Common myeloid progenitor, CD34-positive (primary cell): ENCODE data around the gene HOXC11.

Experiments
- CTCF ChIA-PET: fragments of 350-600 bp; sonication (Branson Sonifier 250); formaldehyde crosslinking; loops from one replicate; lab custom pipeline; 2021; ENCODE audit warnings: antibody characterized with exemption; lab: Charles Lee
- POLR2A ChIA-PET: fragments of 350-600 bp; sonication (Branson Sonifier 250); formaldehyde crosslinking; loops from one replicate; lab custom pipeline; 2021; ENCODE audit warnings: antibody characterized with exemption; lab: Charles Lee
- DNase-seq, 3 donors: peaks; one replicate each; pipeline versions ENCODE4 v3.0.0 to v3.0.0-alpha.2; 2013
- H3K27ac ChIP-seq, 2 experiments: 1 replicate in 1 of 2; 2 replicates in 1 of 2; pipeline ENCODE4 v1.7.0; 2013; ENCODE audit warnings: inconsistent platforms in 2 of 2, low read length in 2 of 2, mild to moderate bottlenecking in 2 of 2, low read depth in 1 of 2, moderate library complexity in 1 of 2; ENCODE audit not compliant: severe bottlenecking in 2 of 2, insufficient read depth in 1 of 2, poor library complexity in 1 of 2
- H3K27me3 ChIP-seq, 5 experiments: replicated peaks in 2 of 5; 1 replicate in 3 of 5; 2 replicates in 2 of 5; pipeline versions ENCODE4 v1.6.1 to v1.7.0; 2013; ENCODE audit warnings: low read length in 4 of 5, mild to moderate bottlenecking in 2 of 5, moderate library complexity in 2 of 5, inconsistent platforms in 1 of 5; ENCODE audit not compliant: insufficient read depth in 5 of 5, control insufficient read depth in 4 of 5
- H3K36me3 ChIP-seq, 4 experiments: 1 replicate in 2 of 4; 2 replicates in 2 of 4; pipeline versions ENCODE4 v1.6.1 to v1.7.0; 2013; ENCODE audit warnings: low read length in 3 of 4, control low read depth in 1 of 4, mild to moderate bottlenecking in 1 of 4; ENCODE audit not compliant: control insufficient read depth in 4 of 4, insufficient read depth in 4 of 4
- H3K4me1 ChIP-seq, 4 experiments: 1 replicate in 3 of 4; 2 replicates in 1 of 4; pipeline versions ENCODE4 v1.6.1 to v1.7.1; 2013; ENCODE audit warnings: low read length in 3 of 4, mild to moderate bottlenecking in 3 of 4, control low read depth in 1 of 4, inconsistent platforms in 1 of 4, moderate library complexity in 1 of 4; ENCODE audit not compliant: control insufficient read depth in 4 of 4, insufficient read depth in 4 of 4; ENCODE audit errors: control extremely low read depth in 1 of 4
- H3K4me3 ChIP-seq, 7 experiments: 1 replicate in 4 of 7; 2 replicates in 3 of 7; pipeline versions ENCODE4 v1.5.1 to v1.7.0; 2013; ENCODE audit warnings: mild to moderate bottlenecking in 7 of 7, low read length in 6 of 7, moderate library complexity in 6 of 7, inconsistent platforms in 2 of 7, low read depth in 2 of 7, control low read depth in 1 of 7; ENCODE audit not compliant: insufficient read depth in 4 of 7, control insufficient read depth in 1 of 7; ENCODE audit errors: extremely low read depth in 1 of 7
- H3K9me3 ChIP-seq, 5 experiments: 1 replicate in 4 of 5; 2 replicates in 1 of 5; pipeline versions ENCODE4 v1.6.1 to v1.7.1; 2013; ENCODE audit warnings: low read length in 4 of 5, mild to moderate bottlenecking in 2 of 5, inconsistent platforms in 1 of 5, low read depth in 1 of 5, moderate library complexity in 1 of 5; ENCODE audit not compliant: control insufficient read depth in 4 of 5, insufficient read depth in 2 of 5; ENCODE audit errors: control extremely low read depth in 1 of 5
- WGBS: methylation state at CpG from one replicate; pipeline ENCODE4 v1.1.5; 2013; ENCODE audit not compliant: insufficient coverage; 5-methylcytosine and 5-hydroxymethylcytosine counted together

HOXC11 gene

DNA sequence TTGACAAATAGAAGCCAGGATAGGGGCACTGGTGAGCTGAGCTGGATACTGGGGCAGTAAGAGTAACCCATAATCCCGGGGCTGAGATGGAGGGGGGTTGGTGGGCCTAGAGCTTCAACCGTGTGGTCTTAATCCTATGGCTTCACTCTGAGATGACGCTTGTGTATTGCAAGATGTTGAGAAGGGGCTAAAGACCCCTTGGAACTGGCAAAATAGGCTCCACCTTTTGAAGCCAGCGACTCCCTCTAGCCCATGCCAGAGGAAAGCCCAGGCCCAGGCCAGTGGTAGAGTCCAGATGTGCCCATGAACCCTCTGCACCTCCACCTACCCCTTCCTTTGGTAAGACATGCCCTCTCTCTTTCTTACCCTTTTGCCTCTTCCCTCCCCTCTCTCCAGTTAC is 13.6 kb upstream of the HOXC11 start:
- Histone ChIP-seq H3K36me3 (no peaks in the 10 kb centered on the region), H3K27me3 (peaks cover 23 to 100% (median 78%) of the 10 kb centered on the region in 5 experiments), H3K4me1 (peaks cover 0 to 28% (median 19%) of the 10 kb centered on the region in 4 experiments), H3K4me3 (no peak overlapping the region), H3K27ac (no peak overlapping the region), H3K9me3 (peaks cover 0 to 7% (median 0%) of the 10 kb centered on the region in 5 experiments)
- ChIA-PET POLR2A (interaction anchor here (0.6 kb wide), 1 partner anchor 65 kb away, joined by 5 read pairs; no protein-coding TSS in a partner anchor), CTCF (interaction anchor here (0.6 to 1.5 kb wide), 6 partner anchors 12 to 249 kb away, joined by 3 to 4 read pairs (median 3); no protein-coding TSS in a partner anchor)
- no peak for DNase-seq
- WGBS: 11% methylated on average over 4 of the region's 4 CpGs

DNA sequence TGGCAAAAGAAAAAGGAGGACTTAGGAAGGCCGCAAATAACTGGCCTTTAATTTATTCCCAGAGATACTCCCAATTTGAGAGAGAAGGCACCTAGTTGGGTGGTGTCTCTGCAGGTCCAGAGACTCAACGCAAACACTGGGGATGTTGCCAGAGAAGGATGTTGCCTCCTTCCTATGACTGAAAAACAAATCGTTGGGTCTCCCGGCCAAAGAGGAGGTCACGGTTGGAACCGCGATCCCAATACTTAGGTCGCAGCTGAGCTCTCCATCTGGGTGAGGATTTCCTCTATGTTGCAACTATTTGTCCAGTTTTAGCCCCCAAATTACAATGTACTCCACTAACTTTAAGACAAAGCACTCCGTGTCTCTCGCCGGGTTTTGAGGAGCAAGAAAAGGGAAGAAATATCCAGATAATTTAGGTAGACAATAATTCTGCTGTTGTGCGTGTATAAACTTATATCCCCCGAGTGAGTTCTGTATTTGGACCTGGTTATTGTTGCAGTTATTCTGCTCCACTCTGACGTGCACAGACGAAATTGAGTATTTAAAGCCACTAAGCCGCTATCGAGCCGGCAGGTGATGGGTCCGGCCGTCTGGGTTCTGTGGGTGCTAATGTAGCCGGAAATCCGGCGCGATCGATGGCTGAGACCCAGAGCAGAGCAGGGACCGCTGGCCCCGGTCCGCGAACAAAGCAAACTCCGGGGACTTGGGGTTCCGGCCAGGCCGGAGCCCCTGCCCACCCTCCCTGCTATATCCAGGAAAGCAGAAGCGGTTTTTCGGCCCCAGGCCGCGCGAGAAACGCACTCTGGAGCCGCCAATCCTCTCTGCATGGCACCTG is 12.5 kb upstream of the HOXC11 start:
- Histone ChIP-seq H3K27ac (no peak overlapping the region), H3K4me3 (no peak overlapping the region), H3K4me1 (peaks cover 0 to 24% (median 19%) of the 10 kb centered on the region in 4 experiments), H3K36me3 (no peaks in the 10 kb centered on the region), H3K9me3 (peaks cover 0 to 11% (median 0%) of the 10 kb centered on the region in 5 experiments), H3K27me3 (peaks cover 29 to 100% (median 80%) of the 10 kb centered on the region in 5 experiments)
- no peak for DNase-seq
- ChIA-PET CTCF (interaction anchor here (0.8 to 2.1 kb wide), 4 partner anchors 11 to 32 kb away, joined by 3 to 5 read pairs (median 4); no protein-coding TSS in a partner anchor), POLR2A (no interaction called here)
- WGBS: 7% methylated on average over 29 of the region's 39 CpGs

DNA sequence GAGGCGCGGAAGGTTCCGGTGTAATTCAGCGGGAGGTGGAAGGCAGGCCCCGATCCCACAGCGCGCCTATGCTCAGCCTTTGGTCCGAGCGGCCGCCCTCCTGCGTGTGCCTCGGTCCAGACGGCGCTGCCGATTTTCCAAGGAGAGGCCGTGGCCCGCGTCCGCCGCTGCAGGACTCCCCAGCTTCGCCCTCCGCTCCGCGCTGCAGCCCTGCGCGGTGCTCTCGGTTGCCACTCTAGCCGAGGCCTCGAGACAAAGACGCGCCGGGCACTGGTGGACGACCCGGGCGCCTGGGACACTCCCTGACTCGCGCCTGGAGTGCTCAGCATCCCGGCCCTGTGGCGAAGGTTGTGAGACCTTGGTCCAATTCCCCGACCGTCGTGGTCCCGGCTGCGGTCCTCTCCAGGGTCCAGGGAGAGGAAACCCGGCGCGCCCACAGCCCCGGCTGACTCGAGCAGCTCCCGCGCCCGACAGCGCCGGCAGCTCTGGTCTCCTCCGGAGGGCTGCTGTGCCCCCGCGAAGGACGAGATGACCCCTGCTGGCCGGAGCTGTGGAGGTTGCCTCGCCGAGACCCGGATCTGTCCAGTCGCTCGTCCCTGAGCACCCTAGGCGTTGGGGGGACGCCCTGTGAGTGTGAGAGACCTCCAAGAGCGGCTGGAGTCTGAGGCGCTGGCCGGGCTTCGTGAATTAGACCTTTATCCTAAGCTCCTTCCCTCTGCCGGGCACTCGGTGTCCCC is 11.7 kb upstream of the HOXC11 start:
- no peak for DNase-seq
- peaks cover 0 to 11% (median 0%) of the 10 kb centered on the region in 5 experiments for H3K9me3 ChIP-seq
- no peak overlapping the region for H3K27ac ChIP-seq
- ChIA-PET CTCF (interaction anchor here (0.8 to 2.1 kb wide), 3 partner anchors 25 to 32 kb away, joined by 3 to 5 read pairs (median 4); no protein-coding TSS in a partner anchor), POLR2A (no interaction called here)
- 2% methylated on average over 70 of the region's 72 CpGs for WGBS
- H3K4me3 ChIP-seq: peak overlapping the region in 1 of 7 experiments; percentile 19
- H3K36me3 ChIP-seq: no peaks in the 10 kb centered on the region
- H3K4me1 ChIP-seq: peaks cover 0 to 21% (median 13%) of the 10 kb centered on the region in 4 experiments
- peaks cover 29 to 100% (median 75%) of the 10 kb centered on the region in 5 experiments for H3K27me3 ChIP-seq

DNA sequence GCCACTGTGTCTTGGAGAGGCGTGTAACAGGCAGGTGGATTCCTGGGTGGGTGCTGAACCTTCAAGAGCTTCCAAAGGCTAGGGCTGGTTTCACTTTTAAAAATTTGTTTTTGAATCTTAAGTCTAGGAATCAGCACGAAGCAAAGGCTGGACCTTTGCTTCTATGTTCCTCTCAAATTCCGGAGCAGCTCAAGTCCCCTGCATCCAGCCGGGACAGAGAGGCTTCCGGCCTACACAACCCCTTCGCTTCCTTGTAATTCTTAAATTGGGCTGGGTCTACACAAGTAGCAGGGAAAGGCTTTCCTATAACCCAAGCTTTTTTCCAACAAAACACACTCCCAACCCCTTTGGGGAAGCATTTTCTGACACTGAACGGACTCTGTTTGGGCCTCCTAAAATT is 9.9 kb upstream of the HOXC11 start:
- H3K36me3 ChIP-seq: no peaks in the 10 kb centered on the region
- H3K9me3 ChIP-seq: peaks cover 0 to 11% (median 0%) of the 10 kb centered on the region in 5 experiments
- DNase-seq: no peak
- H3K27ac ChIP-seq: no peak overlapping the region
- ChIA-PET CTCF (interaction anchor here (1.4 to 2.1 kb wide), 2 partner anchors 22 to 30 kb away, joined by 4 to 5 read pairs; partner anchors contain the start of gene HOXC10), POLR2A (no interaction called here)
- WGBS: 8% methylated on average over 6 of the region's 7 CpGs
- H3K4me3 ChIP-seq: no peak overlapping the region
- H3K4me1 ChIP-seq: peaks cover 0 to 9% (median 2%) of the 10 kb centered on the region in 4 experiments
- H3K27me3 ChIP-seq: peaks cover 34 to 100% (median 71%) of the 10 kb centered on the region in 5 experiments

DNA sequence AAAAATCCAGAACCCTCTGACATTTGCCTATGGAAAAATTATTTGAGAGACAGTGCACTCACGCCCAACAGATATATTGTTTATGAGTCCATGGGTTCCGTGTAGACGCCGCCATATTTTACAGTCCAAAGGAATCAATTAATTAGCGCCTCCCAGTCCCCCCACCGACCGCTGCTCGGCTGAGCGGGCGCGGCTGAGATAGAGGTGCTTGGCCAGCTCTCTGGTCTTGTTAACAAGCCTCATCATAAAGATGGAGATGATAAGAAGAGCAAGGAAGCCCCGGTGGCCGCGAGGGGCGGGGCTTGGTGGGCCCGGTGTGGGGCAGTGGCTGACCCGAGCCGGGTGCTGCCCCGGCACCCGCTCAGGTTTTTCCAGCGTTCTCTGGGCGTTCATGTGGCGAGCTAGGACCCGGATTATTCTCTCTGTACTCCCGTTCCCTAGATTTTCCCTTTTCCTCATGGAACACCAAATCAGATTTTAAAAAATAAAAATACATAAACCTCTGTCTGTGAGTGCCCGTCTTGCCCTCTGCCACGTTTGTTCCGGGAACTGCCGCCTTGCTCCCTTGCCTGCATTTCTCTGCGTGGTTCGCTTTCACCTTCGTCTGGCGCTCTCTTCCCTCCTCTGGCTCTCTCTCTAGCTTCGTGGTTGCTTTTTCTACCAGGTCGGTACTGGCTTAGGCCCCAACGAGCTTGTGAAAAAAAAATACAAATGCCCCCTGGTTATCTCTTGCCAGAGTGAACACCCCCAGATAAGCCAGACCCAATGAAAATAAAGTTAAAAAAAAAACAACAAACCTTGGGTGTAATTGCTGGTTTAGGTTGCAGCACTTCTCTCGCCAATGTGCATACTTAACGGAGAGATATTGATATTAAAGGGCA is 9.3 kb upstream of the HOXC11 start:
- peaks cover 0 to 9% (median 2%) of the 10 kb centered on the region in 4 experiments for H3K4me1 ChIP-seq
- no peaks in the 10 kb centered on the region for H3K36me3 ChIP-seq
- peaks cover 0 to 11% (median 0%) of the 10 kb centered on the region in 5 experiments for H3K9me3 ChIP-seq
- no peak overlapping the region for H3K27ac ChIP-seq
- ChIA-PET CTCF (interaction anchor here (1.1 to 1.4 kb wide), 2 partner anchors 21 to 39 kb away, joined by 3 to 4 read pairs; partner anchors contain the start of gene HOXC10), POLR2A (no interaction called here)
- peaks cover 34 to 100% (median 68%) of the 10 kb centered on the region in 5 experiments for H3K27me3 ChIP-seq
- H3K4me3 ChIP-seq: no peak overlapping the region
- DNase-seq: no peak
- 5% methylated on average over 25 of the region's 38 CpGs for WGBS

DNA sequence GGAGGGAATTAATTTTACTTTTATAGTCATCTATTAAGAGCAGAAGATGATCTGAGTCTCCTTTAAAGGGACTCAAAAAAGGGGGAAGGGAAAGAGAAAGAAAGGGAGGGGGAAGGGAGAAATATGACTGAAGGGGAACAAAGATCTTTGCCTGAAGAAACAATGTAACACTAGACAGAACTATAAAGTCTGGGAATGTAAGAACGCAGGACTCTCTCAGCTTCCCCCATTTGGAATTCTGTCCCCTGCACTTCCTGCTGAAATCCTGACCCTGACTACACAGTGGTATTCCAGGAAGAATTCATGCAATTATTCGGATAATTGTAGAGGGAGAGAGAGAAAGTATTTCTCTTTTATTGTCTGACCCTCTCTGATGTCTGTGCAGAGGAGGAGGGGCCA is 8.6 kb upstream of the HOXC11 start:
- H3K4me1 ChIP-seq: peaks cover 0 to 9% (median 2%) of the 10 kb centered on the region in 4 experiments
- CTCF ChIA-PET: interaction anchor here (1.1 to 1.4 kb wide), 2 partner anchors 21 to 39 kb away, joined by 3 to 4 read pairs; partner anchors contain the start of gene HOXC10
- H3K4me3 ChIP-seq: no peak overlapping the region
- peaks cover 38 to 100% (median 75%) of the 10 kb centered on the region in 5 experiments for H3K27me3 ChIP-seq
- WGBS: 0% methylated on average over 1 of the region's 2 CpGs
- POLR2A ChIA-PET: no interaction called here
- no peak overlapping the region for H3K27ac ChIP-seq
- H3K36me3 ChIP-seq: no peaks in the 10 kb centered on the region
- no peak for DNase-seq
- H3K9me3 ChIP-seq: peaks cover 0 to 8% (median 0%) of the 10 kb centered on the region in 5 experiments
